HepG2 (cell line): ENCODE data around the gene WASHC3. TPM values are rescaled to one million over a fixed set of nuclear protein-coding genes. Genes with fewer than 3 reads are reported as not detected.
A peak's percentile ranks its signal among the peaks of the same experiment; 100 is the strongest.

Experiments
- ATAC-seq: fragments of 200-7000 bp; cut with Tn5 transposase; 3 replicates; pipeline ENCODE4 v1.9.1; 2020; ENCODE audit warnings: mild to moderate bottlenecking, moderate library complexity
- BruUV-seq: library from RNA; stranded (reverse); fragments of 400-500 nt; replicated peaks from 2 replicates; lab custom pipeline; 2021; lab: Mats Ljungman, UMichigan
- CTCF ChIA-PET: fragments of 300-600 bp; formaldehyde crosslinking; extraction: SDS; loops from one replicate; lab custom pipeline; 2021; ENCODE audit warnings: low total read pairs, inconsistent platforms, low intra/inter-chr PET ratio; lab: Yijun Ruan, JAX
- POLR2A ChIA-PET: fragments of 350-600 bp; sonication (Branson Sonifier 250); formaldehyde crosslinking; loops from one replicate; lab custom pipeline; 2020; ENCODE audit warnings: antibody characterized with exemption, inconsistent platforms; lab: Yijun Ruan, JAX
- DNase-seq: peaks from one replicate; pipeline ENCODE4 v3.0.0-alpha.2; 2015; ENCODE audit warnings: low spot score
- FAIRE-seq: peaks from 3 replicates; lab custom pipeline; 2011; peaks lifted over from hg19 to GRCh38; lab: Jason Lieb, UNC
- H2AFZ ChIP-seq: one replicate; pipeline ENCODE4 v1.6.1; 2011; ENCODE audit warnings: low read length, inconsistent platforms
- H3K27ac ChIP-seq: fragments of 300-600 bp; 3 replicates; pipeline ENCODE4 v1.8.0; 2011; ENCODE audit warnings: mixed run types, mild to moderate bottlenecking, mixed read lengths, low read length, inconsistent platforms; ENCODE audit not compliant: insufficient read depth; ENCODE audit errors: extremely low read length
- H3K27me3 ChIP-seq, 2 experiments: fragments of 200-600 bp in 1 of 2; 2 replicates in 1 of 2; 3 replicates in 1 of 2; pipeline versions ENCODE4 v1.6.0 to v1.8.0; 2011; ENCODE audit warnings: low read length in 2 of 2, mild to moderate bottlenecking in 2 of 2, moderate library complexity in 2 of 2, inconsistent platforms in 1 of 2; ENCODE audit not compliant: insufficient read depth in 2 of 2, control insufficient read depth in 1 of 2
- H3K36me3 ChIP-seq, 2 experiments: fragments of 200-600 bp in 1 of 2; replicated peaks in 1 of 2; 2 replicates in 1 of 2; 3 replicates in 1 of 2; pipeline versions ENCODE4 v1.5.1 to v1.8.0; 2011; ENCODE audit warnings: low read length in 2 of 2, inconsistent platforms in 1 of 2; ENCODE audit not compliant: insufficient read depth in 2 of 2, control insufficient read depth in 1 of 2
- H3K4me1 ChIP-seq: 2 replicates; pipeline ENCODE4 v1.5.1; 2012; ENCODE audit warnings: low read length, inconsistent platforms; ENCODE audit not compliant: insufficient read depth
- H3K4me2 ChIP-seq: 2 replicates; pipeline ENCODE4 v1.6.0; 2011; ENCODE audit warnings: low read depth, low read length, inconsistent platforms
- H3K4me3 ChIP-seq, 3 experiments: fragments of 200-600 bp in 1 of 3; sonication (generic), shearing (Covaris generic) in 1 of 3; replicated peaks in 1 of 3; 2 replicates each; pipeline ENCODE4 v1.5.1; 2011 to 2016; ENCODE audit warnings: low read length in 3 of 3, inconsistent platforms in 2 of 3, low read depth in 2 of 3, mild to moderate bottlenecking in 2 of 3, control low read depth in 1 of 3, mixed read lengths in 1 of 3; ENCODE audit not compliant: insufficient read depth in 1 of 3
- H3K79me2 ChIP-seq: one replicate; pipeline ENCODE4 v1.6.1; 2011; ENCODE audit warnings: low read length, inconsistent platforms; ENCODE audit not compliant: insufficient read depth
- H3K9ac ChIP-seq: 2 replicates; pipeline ENCODE4 v1.6.0; 2011; ENCODE audit warnings: mild to moderate bottlenecking, low read depth, low read length, inconsistent platforms; ENCODE audit not compliant: insufficient read depth
- H3K9me3 ChIP-seq: 2 replicates; pipeline ENCODE4 v1.5.1; 2012; ENCODE audit warnings: mild to moderate bottlenecking, low read length
- H4K20me1 ChIP-seq: 2 replicates; pipeline ENCODE4 v1.6.0; 2011; ENCODE audit warnings: inconsistent platforms, mild to moderate bottlenecking, low read length, moderate library complexity; ENCODE audit not compliant: insufficient read depth
- ADNP ChIP-seq: sonication (generic); formaldehyde crosslinking; IDR thresholded peaks from 2 replicates; pipeline ENCODE4 v1.4.0; 2020; ENCODE audit warnings: missing genetic modification reagents
- HHEX ChIP-seq: IDR thresholded peaks from 2 replicates; pipeline ENCODE4 v1.6.1; 2016; ENCODE audit warnings: control low read depth
- MIXL1 ChIP-seq: IDR thresholded peaks from 2 replicates; pipeline ENCODE4 v1.6.1; 2016
- NFE2L2 ChIP-seq: fragments of 150-350 bp; IDR thresholded peaks from 2 replicates; pipeline ENCODE4 v1.6.1; 2014; ENCODE audit warnings: low read length
- ZMYM4 ChIP-seq: sonication (generic); formaldehyde crosslinking; IDR thresholded peaks from 2 replicates; pipeline ENCODE4 v1.8.1; 2023; ENCODE audit warnings: mild to moderate bottlenecking, missing genetic modification reagents
- ZNF143 ChIP-seq: sonication (generic); formaldehyde crosslinking; IDR thresholded peaks from 2 replicates; pipeline ENCODE4 v1.4.0; 2020; ENCODE audit warnings: missing genetic modification reagents
- ZNF354B ChIP-seq: sonication (generic); formaldehyde crosslinking; IDR thresholded peaks from 2 replicates; pipeline ENCODE4 v1.8.0; 2022; ENCODE audit warnings: mild to moderate bottlenecking, missing genetic modification reagents
- ZNF615 ChIP-seq: sonication (generic); formaldehyde crosslinking; IDR thresholded peaks from 2 replicates; pipeline ENCODE4 v1.5.0; 2020; ENCODE audit warnings: mild to moderate bottlenecking, missing genetic modification reagents, borderline replicate concordance
- ZSCAN9 ChIP-seq: IDR thresholded peaks from 2 replicates; pipeline ENCODE4 v1.6.1; 2016; ENCODE audit warnings: borderline replicate concordance
- in situ Hi-C: cut with HindIII; loops from 2 replicates; pipeline ENCODE4 v1.10.0; 2017; ENCODE audit warnings: low pct_unique_long_range_greater_than_20kb; ENCODE audit not compliant: extremely low pct_ligation_motif_present
- intact Hi-C: fragments of 100-400 bp; cut with micrococcal nuclease; formaldehyde crosslinking; loops from one replicate; pipeline ENCODE4 v1.10.0; 2022; ENCODE audit not compliant: unreplicated experiment
- polyA plus RNA-seq, 8 experiments: library from polyadenylated mRNA; depleted of rRNA in 3 of 8; stranded (reverse) in 7 of 8; unstranded in 1 of 8; fragments of >200 nt; fragmentation: Illumina TruSeq in 4 of 8; extraction: Trizol in 4 of 8; gene quantifications; 2 replicates each; pipeline versions ENCODE4 v1.2.1 to v1.2.3, GENCODE V29; 2011 to 2016; ENCODE audit warnings: low read depth in 4 of 8, missing spikeins in 1 of 8, mixed read lengths in 1 of 8; ENCODE audit not compliant: insufficient read depth in 1 of 8
- total RNA-seq, 5 experiments: library from RNA; depleted of rRNA; stranded (reverse); fragments of >200 nt; fragmentation: Illumina TruSeq; extraction: Trizol; gene quantifications; 2 replicates each; pipeline ENCODE4 v1.2.3, GENCODE V29; 2016; ENCODE audit warnings: low read depth in 1 of 5
- TF ChIP-seq, protein P1 (sequence below): sonication (generic); formaldehyde crosslinking; IDR thresholded peaks from 2 replicates; pipeline ENCODE4 v1.5.0; 2020; ENCODE audit warnings: mild to moderate bottlenecking, missing genetic modification reagents
- TF ChIP-seq, protein P2 (sequence below): IDR thresholded peaks from 2 replicates; pipeline ENCODE4 v1.6.1; 2016

WASHC3 gene
- total and polyA plus RNA-seq, 2 of the 13 experiments (the other 11 are each of a cell fraction or from before 2014, with no cell fraction given) = 32.7 to 47.3 TPM

DNA sequence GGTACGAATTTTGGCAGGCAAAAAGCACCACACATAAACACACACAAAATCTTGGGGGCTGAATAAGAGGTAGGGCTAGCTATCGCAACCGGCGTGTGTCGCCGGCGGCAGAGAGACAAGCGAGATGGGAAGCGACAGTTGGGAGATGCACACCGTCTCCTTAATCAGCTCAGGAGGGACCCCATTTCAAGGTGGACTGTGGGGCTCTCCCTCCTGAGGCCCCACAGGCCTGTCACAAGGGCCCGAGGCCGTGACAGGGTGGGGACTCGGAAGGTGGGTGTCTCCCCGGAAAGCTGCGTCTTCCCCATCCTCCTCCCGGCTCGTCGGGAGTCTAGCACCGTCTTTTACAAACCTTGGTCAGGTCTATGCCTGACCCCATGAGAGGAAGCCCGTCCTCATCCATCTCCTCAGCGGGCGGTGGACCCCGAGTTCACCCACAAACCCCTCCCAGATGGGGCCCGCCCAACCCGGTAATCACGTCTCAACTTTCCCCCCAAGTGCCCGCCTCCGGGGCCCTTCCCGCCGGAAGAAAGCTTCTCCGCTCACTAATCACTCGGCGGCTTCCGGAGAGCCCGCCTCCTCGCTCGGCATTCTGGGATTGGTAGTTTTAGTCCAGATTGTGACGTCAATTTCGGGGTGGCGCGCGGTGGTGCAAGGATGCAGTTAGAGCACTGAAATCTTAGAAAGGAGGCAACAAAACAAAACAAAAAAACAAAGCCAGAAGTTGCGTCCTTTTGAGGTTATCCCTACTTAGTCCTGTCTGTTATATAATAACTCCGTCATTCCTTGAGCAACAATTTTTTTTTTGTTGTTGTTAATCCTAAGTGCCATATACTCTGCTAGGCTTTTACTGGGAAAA lies at the start of gene WASHC3 (continued):
- TF ChIP-seq, protein P1, sequence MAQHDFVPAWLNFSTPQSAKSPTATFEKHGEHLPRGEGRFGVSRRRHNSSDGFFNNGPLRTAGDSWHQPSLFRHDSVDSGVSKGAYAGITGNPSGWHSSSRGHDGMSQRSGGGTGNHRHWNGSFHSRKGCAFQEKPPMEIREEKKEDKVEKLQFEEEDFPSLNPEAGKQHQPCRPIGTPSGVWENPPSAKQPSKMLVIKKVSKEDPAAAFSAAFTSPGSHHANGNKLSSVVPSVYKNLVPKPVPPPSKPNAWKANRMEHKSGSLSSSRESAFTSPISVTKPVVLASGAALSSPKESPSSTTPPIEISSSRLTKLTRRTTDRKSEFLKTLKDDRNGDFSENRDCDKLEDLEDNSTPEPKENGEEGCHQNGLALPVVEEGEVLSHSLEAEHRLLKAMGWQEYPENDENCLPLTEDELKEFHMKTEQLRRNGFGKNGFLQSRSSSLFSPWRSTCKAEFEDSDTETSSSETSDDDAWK = no peak
- TF ChIP-seq ADNP (CRISPR knock-in tag) (no peak), HHEX (CRISPR knock-in tag) (no peak), MIXL1 (CRISPR knock-in tag) (0 out of 2 replicates have a peak, but pooled peaks have one; percentile 20), ZNF354B (no peak), ZMYM4 (peak; percentile 64; the same call in 1 of the 2 replicates), ZSCAN9 (CRISPR knock-in tag) (no peak), ZNF615 (no peak)
- TF ChIP-seq, protein P2, sequence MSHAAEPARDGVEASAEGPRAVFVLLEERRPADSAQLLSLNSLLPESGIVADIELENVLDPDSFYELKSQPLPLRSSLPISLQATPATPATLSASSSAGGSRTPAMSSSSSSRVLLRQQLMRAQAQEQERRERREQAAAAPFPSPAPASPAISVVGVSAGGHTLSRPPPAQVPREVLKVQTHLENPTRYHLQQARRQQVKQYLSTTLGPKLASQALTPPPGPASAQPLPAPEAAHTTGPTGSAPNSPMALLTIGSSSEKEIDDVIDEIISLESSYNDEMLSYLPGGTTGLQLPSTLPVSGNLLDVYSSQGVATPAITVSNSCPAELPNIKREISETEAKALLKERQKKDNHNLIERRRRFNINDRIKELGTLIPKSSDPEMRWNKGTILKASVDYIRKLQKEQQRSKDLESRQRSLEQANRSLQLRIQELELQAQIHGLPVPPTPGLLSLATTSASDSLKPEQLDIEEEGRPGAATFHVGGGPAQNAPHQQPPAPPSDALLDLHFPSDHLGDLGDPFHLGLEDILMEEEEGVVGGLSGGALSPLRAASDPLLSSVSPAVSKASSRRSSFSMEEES (CRISPR knock-in tag) = no peak
- TF ChIP-seq, all 625 proteins: peak for 124

DNA sequence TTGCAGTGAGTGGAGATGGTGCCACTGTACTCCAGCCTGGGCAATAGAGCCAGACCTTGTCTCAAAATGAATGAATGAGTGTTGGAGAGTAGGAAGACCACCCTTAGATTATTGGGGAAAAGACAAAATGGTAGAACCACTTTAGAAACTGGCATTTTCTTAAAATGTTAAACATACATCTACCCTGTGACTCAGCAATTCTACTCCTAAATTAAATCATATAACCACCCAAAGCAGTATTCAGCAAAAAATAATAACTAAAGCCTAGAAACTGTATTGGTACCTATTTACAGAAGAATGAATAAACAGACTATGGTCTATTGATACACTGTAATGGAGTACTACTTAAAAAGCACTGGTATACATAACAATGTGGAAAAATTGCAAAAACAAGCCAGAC lies 49.0 kb upstream of the WASHC3 start:
- peaks cover 13 to 33% of the 10 kb centered on the region in 2 experiments; a peak in 4 of 5 replicates for H3K36me3 ChIP-seq
- ATAC-seq (no peak), DNase-seq (no peak), FAIRE-seq (no peak)
- H3K9me3 ChIP-seq = peaks cover 10% of the 10 kb centered on the region
- no peak overlapping the region for H2AFZ ChIP-seq
- in situ Hi-C loops = no loop called here
- no peaks in the 10 kb centered on the region for H4K20me1 ChIP-seq
- H3K9ac ChIP-seq = no peak overlapping the region
- no TSS peak for BruUV-seq
- H3K79me2 ChIP-seq = no peaks in the 10 kb centered on the region
- CTCF ChIA-PET = no interaction called here
- intact Hi-C loops = no loop called here
- TF ChIP-seq NFE2L2 (peak; percentile 38; the same call in 1 of the 2 replicates), ZNF143 (CRISPR knock-in tag) (no peak)
- no peak overlapping the region for H3K27ac ChIP-seq
- no peaks in the 10 kb centered on the region for H3K27me3 ChIP-seq
- H3K4me1 ChIP-seq = no peaks in the 10 kb centered on the region
- POLR2A ChIA-PET = interaction anchor here (1.3 kb wide), 1 partner anchor 10 kb away, joined by 3 read pairs; the partner anchor contains the start of gene PARPBP
- no peak overlapping the region for H3K4me2 ChIP-seq
- no peak overlapping the region for H3K4me3 ChIP-seq
